ENCODE data around the gene CHMP2A.
A peak's percentile ranks its signal among the peaks of the same experiment; 100 is the strongest.

CHMP2A gene

DNA sequence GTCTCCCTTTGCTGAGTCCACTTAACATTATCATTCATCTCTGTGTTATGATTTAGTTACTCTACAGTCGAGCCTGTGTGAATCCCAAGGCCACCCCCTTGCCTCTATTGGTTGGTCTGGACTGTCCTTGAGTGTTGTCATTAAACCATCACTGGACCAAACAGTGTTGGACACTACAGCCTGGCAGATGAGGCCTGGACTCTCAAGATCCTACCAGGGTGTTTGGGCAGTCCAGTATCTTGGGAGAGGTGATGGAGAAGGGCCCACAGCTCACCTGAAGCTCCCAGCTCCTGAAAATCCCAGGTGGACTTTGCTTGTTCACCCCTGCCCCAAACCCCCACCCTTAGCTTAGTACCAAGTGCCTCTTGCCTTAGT is 3.8 kb downstream of the CHMP2A start:
- H3K27me3 ChIP-seq (ENCODE audit: insufficient read depth, low read length): no peaks in the 10 kb centered on the region
- H3K4me1 ChIP-seq (ENCODE audit: insufficient read depth, low read length): peaks cover 7% of the 10 kb centered on the region; the same call in 1 of the 2 replicates
- no peak overlapping the region for H3K9ac ChIP-seq (ENCODE audit: low read depth, low read length)
- 87% methylated on average over 1 of the region's 1 CpG for WGBS
- no peak overlapping the region for H3K27ac ChIP-seq (ENCODE audit: low read depth, low read length)
- H3K9me3 ChIP-seq (ENCODE audit: insufficient read depth, low read depth, low read length): no peaks in the 10 kb centered on the region
- H3K4me3 ChIP-seq (ENCODE audit: low read length): no peak overlapping the region
- peaks cover 69% of the 10 kb centered on the region for H3K36me3 ChIP-seq (ENCODE audit: insufficient read depth, low read length)

DNA sequence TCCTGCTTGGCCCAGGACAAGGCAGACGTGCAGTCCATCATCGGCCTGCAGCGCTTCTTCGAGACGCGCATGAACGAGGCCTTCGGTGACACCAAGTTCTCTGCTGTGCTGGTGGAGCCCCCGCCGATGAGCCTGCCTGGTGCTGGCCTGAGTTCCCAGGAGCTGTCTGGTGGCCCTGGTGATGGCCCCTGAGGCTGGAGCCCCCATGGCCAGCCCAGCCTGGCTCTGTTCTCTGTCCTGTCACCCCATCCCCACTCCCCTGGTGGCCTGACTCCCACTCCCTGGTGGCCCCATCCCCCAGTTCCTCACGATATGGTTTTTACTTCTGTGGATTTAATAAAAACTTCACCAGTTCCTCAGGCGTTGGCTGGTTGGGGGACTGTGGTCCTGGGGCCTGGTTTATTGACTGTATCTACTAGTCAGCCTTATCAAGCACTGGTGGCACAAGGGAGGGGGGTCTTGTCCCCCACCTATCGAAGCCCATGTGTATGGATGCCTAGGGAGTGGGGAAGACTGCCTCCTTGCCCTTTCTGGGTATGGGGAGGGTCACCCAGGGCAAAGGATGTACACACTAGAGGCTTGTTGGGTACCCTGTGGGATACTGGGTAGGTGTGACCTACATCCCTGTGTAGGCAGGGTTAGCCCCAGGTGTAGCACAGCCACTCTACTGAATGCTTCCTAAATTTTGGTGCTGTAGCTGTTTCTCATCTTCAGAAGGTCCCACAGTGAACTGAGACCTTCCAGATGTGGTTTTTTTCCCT is 4.4 kb downstream of the CHMP2A start:
- H3K9me3 ChIP-seq (ENCODE audit: insufficient read depth, low read depth, low read length): no peaks in the 10 kb centered on the region
- H3K4me1 ChIP-seq (ENCODE audit: insufficient read depth, low read length): peaks cover 7% of the 10 kb centered on the region; the same call in 1 of the 2 replicates
- no peak overlapping the region for H3K4me3 ChIP-seq (ENCODE audit: low read length)
- H3K36me3 ChIP-seq (ENCODE audit: insufficient read depth, low read length): peaks cover 72% of the 10 kb centered on the region
- 96% methylated on average over 13 of the region's 13 CpGs for WGBS
- no peaks in the 10 kb centered on the region for H3K27me3 ChIP-seq (ENCODE audit: insufficient read depth, low read length)
- no peak overlapping the region for H3K27ac ChIP-seq (ENCODE audit: low read depth, low read length)
- no peak overlapping the region for H3K9ac ChIP-seq (ENCODE audit: low read depth, low read length)

DNA sequence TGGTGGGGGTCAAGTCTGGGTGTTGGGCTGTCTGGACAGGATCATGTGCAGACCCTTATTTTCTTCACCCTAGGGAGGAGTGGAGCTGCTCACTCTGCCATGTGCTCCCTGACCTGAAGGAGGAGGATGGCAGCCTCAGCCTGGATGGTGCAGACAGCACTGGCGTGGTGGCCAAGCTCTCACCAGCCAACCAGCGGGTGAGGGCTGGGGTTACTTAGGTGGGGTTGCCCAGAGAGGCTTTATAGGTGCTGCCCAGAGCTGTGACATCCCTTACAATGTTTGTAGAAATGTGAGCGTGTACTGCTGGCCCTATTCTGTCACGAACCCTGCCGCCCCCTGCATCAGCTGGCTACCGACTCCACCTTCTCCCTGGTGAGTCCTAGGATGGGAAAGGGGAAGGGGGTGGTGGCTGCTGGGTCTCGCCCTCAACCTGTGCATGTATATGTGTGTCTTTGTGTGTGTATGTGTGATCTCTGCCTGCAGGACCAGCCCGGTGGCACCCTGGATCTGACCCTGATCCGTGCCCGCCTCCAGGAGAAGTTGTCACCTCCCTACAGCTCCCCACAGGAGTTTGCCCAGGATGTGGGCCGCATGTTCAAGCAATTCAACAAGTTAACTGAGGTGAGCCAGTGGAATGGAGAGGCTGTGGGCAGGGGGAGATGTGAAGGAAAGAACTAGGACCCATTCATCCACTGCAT is 5.1 kb downstream of the CHMP2A start:
- no peak overlapping the region for H3K9ac ChIP-seq (ENCODE audit: low read depth, low read length)
- peaks cover 74% of the 10 kb centered on the region for H3K36me3 ChIP-seq (ENCODE audit: insufficient read depth, low read length)
- H3K4me3 ChIP-seq (ENCODE audit: low read length): no peak overlapping the region
- WGBS: 96% methylated on average over 11 of the region's 11 CpGs
- no peaks in the 10 kb centered on the region for H3K27me3 ChIP-seq (ENCODE audit: insufficient read depth, low read length)
- H3K4me1 ChIP-seq (ENCODE audit: insufficient read depth, low read length): peaks cover 7% of the 10 kb centered on the region; the same call in 1 of the 2 replicates
- H3K9me3 ChIP-seq (ENCODE audit: insufficient read depth, low read depth, low read length): no peaks in the 10 kb centered on the region
- H3K27ac ChIP-seq (ENCODE audit: low read depth, low read length): no peak overlapping the region

DNA sequence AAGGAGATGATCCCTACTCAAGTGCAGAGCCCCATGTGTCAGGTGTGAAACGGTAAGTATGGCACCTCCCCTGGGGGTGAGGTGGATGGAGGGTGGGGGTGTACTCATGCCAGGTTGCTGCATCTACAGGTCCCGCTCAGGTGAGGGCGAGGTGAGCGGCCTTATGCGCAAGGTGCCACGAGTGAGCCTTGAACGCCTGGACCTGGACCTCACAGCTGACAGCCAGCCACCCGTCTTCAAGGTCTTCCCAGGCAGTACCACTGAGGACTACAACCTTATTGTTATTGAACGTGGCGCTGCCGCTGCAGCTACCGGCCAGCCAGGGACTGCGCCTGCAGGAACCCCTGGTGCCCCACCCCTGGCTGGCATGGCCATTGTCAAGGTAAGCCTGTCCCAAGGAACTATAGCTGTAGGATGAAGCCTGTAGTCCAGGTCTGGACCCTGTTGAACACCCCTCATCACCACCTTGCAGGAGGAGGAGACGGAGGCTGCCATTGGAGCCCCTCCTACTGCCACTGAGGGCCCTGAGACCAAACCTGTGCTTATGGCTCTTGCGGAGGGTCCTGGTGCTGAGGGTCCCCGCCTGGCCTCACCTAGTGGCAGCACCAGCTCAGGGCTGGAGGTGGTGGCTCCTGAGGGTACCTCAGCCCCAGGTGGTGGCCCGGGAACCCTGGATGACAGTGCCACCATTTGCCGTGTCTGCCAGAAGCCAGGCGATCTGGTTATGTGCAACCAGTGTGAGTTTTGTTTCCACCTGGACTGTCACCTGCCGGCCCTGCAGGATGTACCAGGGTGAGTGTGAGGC is 5.8 kb downstream of the CHMP2A start:
- Histone ChIP-seq H3K4me3 (ENCODE audit: low read length) (no peak overlapping the region), H3K4me1 (ENCODE audit: insufficient read depth, low read length) (peaks cover 7% of the 10 kb centered on the region; the same call in 1 of the 2 replicates), H3K9me3 (ENCODE audit: insufficient read depth, low read depth, low read length) (no peaks in the 10 kb centered on the region), H3K9ac (ENCODE audit: low read depth, low read length) (no peak overlapping the region), H3K36me3 (ENCODE audit: insufficient read depth, low read length) (peaks cover 74% of the 10 kb centered on the region), H3K27me3 (ENCODE audit: insufficient read depth, low read length) (no peaks in the 10 kb centered on the region), H3K27ac (ENCODE audit: low read depth, low read length) (no peak overlapping the region)
- WGBS: 97% methylated on average over 20 of the region's 20 CpGs

DNA sequence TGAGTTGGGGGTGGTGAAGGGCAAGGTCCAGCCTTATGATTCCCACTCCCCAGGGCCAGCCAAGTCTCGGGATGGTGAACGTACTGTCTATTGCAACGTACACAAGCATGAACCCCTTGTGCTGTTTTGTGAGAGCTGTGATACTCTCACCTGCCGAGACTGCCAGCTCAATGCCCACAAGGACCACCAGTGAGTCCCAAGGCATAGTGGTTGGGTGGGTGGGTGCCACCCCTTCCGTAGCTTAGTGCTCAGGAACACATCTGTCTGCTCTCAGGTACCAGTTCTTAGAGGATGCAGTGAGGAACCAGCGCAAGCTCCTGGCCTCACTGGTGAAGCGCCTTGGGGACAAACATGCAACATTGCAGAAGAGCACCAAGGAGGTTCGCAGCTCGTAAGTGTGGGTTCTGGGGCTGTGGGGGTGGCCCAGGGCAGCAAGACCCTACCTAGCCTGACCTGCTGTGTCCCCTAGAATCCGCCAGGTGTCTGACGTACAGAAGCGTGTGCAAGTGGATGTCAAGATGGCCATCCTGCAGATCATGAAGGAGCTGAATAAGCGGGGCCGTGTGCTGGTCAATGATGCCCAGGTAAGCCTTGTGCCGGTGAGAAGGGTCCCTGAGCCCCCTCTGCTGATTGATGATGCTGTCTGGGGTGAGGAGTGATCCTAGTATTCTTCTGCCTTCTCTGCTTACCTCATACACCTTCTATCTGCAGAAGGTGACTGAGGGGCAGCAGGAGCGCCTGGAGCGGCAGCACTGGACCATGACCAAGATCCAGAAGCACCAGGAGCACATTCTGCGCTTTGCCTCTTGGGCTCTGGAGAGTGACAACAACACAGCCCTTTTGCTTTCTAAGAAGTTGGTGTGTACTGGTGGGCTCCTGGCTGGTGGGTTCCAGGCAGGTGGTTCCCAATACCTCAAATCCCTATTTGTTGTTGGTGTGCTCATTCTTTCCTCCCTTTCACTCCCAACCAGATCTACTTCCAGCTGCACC is 7.3 kb downstream of the CHMP2A start:
- Histone ChIP-seq H3K27ac (ENCODE audit: low read depth, low read length) (no peak overlapping the region), H3K9me3 (ENCODE audit: insufficient read depth, low read depth, low read length) (no peaks in the 10 kb centered on the region), H3K27me3 (ENCODE audit: insufficient read depth, low read length) (peaks cover 2% of the 10 kb centered on the region), H3K36me3 (ENCODE audit: insufficient read depth, low read length) (peaks cover 71% of the 10 kb centered on the region), H3K9ac (ENCODE audit: low read depth, low read length) (no peak overlapping the region), H3K4me3 (ENCODE audit: low read length) (no peak overlapping the region), H3K4me1 (ENCODE audit: insufficient read depth, low read length) (peaks cover 7% of the 10 kb centered on the region; the same call in 1 of the 2 replicates)
- 96% methylated on average over 18 of the region's 18 CpGs for whole genome bisulfite sequencing

DNA sequence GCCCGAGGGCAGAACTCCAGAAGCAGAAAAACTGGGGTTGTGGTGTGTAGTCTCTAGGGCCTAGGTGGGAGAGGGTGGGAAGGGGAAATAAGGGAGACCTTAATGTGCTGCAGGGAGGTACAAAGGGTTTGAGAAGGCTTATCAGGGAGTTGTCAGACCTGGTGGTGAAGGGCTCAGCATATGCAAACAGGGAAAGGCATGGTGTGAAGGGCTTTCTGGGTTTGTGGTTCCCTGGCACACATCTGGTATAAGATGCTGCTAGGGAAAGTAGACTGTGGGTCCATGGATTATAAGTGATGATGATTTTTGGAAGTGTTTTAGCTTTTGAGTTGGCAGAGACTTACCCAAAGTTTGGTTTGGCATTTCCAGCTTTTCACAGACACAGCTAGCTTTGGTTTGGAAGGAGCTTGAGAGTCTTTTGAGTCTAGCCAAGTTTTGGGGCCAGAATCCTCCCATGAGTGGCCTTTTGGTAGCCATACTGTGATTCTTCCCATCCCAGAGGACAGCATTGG is 8.8 kb downstream of the CHMP2A start:
- 34% methylated on average over 1 of the region's 1 CpG for WGBS
- no peaks in the 10 kb centered on the region for H3K9me3 ChIP-seq (ENCODE audit: insufficient read depth, low read depth, low read length)
- peaks cover 57% of the 10 kb centered on the region for H3K36me3 ChIP-seq (ENCODE audit: insufficient read depth, low read length)
- peaks cover 13% of the 10 kb centered on the region for H3K27me3 ChIP-seq (ENCODE audit: insufficient read depth, low read length)
- H3K4me3 ChIP-seq (ENCODE audit: low read length): peak overlapping the region; percentile 100
- peaks cover 7% of the 10 kb centered on the region; the same call in 1 of the 2 replicates for H3K4me1 ChIP-seq (ENCODE audit: insufficient read depth, low read length)
- peak overlapping the region; percentile 98 for H3K9ac ChIP-seq (ENCODE audit: low read depth, low read length)
- no peak overlapping the region for H3K27ac ChIP-seq (ENCODE audit: low read depth, low read length)

DNA sequence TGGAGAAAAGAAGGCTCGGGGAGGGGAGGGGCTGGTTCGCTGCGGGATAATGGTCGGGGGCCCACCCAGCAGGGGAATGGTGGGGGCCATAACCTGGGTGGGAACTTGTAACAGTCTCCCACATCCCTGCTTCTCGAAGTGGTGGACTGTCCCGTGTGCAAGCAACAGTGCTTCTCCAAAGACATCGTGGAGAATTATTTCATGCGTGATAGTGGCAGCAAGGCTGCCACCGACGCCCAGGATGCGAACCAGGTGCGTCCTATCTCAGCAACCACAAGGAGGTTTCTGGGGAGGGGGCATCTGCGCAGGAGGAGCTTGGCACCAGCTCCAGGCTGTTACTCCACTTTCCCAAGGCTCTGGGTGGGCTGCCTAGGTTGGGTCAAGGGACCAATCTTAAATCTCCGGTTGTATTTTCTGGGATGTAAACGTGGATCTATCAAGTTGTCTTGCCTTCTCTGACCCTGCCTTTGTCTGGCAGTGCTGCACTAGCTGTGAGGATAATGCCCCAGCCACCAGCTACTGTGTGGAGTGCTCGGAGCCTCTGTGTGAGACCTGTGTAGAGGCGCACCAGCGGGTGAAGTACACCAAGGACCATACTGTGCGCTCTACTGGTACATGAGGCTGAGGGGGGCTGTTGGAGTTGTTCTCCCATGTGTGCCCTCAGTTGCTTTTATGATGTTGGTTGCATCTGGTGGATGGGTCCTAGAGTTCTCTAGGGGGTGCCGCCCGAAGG is 9.5 kb downstream of the CHMP2A start:
- peak overlapping the region; percentile 77; the same call in 1 of the 2 replicates for H3K27ac ChIP-seq (ENCODE audit: low read depth, low read length)
- 10% methylated on average over 21 of the region's 21 CpGs for WGBS
- peaks cover 51% of the 10 kb centered on the region for H3K36me3 ChIP-seq (ENCODE audit: insufficient read depth, low read length)

DNA sequence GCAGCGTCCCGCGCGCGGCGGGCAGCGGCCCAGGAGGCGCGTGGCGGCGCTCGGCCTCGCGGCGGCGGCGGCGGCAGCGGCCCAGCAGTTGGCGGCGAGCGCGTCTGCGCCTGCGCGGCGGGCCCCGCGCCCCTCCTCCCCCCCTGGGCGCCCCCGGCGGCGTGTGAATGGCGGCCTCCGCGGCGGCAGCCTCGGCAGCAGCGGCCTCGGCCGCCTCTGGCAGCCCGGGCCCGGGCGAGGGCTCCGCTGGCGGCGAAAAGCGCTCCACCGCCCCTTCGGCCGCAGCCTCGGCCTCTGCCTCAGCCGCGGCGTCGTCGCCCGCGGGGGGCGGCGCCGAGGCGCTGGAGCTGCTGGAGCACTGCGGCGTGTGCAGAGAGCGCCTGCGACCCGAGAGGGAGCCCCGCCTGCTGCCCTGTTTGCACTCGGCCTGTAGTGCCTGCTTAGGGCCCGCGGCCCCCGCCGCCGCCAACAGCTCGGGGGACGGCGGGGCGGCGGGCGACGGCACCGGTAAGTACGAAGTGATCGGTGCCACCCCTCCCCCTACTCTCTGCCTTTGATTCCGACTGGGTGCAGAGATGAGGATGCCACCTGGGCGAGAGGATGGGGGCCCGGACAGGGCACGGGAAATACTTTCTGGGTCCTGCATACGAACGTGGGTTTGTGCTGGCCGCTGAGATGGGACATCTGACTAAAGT is 10.2 kb downstream of the CHMP2A start:
- Histone ChIP-seq H3K9ac (ENCODE audit: low read depth, low read length) (peak overlapping the region; percentile 98), H3K36me3 (ENCODE audit: insufficient read depth, low read length) (peaks cover 44% of the 10 kb centered on the region), H3K27me3 (ENCODE audit: insufficient read depth, low read length) (peaks cover 18% of the 10 kb centered on the region), H3K9me3 (ENCODE audit: insufficient read depth, low read depth, low read length) (no peaks in the 10 kb centered on the region), H3K4me3 (ENCODE audit: low read length) (peak overlapping the region; percentile 100), H3K27ac (ENCODE audit: low read depth, low read length) (peak overlapping the region; percentile 97), H3K4me1 (ENCODE audit: insufficient read depth, low read length) (peaks cover 7% of the 10 kb centered on the region; the same call in 1 of the 2 replicates)
- WGBS: under 1% methylated on average over 92 of the region's 92 CpGs

More for the DNA sequence above, 9.5 kb downstream of the CHMP2A start:
- Histone ChIP-seq H3K4me1 (ENCODE audit: insufficient read depth, low read length) (peaks cover 7% of the 10 kb centered on the region; the same call in 1 of the 2 replicates), H3K4me3 (ENCODE audit: low read length) (peak overlapping the region; percentile 100), H3K9ac (ENCODE audit: low read depth, low read length) (peak overlapping the region; percentile 98), H3K9me3 (ENCODE audit: insufficient read depth, low read depth, low read length) (no peaks in the 10 kb centered on the region), H3K27me3 (ENCODE audit: insufficient read depth, low read length) (peaks cover 15% of the 10 kb centered on the region)

DNA sequence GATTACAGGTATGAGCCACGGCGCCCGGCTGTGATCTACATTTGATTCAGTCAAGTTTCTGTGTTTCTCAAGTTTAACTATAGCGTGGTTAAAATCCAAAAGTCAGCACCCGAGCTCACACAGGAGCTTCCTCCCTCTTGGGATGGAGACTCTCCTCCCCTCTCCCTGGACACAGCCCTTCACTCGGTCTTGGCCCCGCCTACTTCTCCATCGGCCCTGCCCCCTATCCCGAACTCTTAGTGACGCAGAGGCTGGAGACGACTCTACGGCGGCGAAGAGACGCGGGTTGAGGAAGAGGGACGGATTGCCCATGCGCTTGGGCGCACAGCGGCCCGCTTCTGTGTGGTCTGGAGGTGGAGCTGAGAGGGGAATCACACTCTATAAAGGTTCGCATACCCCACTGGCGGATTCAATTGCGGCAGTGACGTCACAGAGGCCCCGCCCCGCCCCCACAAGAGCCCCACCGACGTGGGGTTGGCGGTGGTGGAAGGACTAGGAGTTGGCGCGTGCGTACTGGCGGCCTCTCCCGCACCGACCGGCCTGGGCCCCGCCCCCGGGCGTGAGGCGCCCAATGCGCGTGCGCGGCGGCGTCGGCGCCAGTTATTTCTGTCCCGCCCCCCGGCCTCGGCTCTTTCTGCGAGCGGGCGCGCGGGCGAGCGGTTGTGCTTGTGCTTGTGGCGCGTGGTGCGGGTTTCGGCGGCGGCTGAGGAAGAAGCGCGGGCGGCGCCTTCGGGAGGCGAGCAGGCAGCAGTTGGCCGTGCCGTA is 10.9 kb downstream of the CHMP2A start, which contains the start of gene TRIM28:
Gene TRIM28 (plus strand): TSS at position 239 of the 765 bp plus-strand sequence. CDS start 694 bp downstream, outside the sequence.
- Histone ChIP-seq H3K4me1 (ENCODE audit: insufficient read depth, low read length) (peaks cover 7% of the 10 kb centered on the region; the same call in 1 of the 2 replicates), H3K36me3 (ENCODE audit: insufficient read depth, low read length) (peaks cover 36% of the 10 kb centered on the region), H3K27ac (ENCODE audit: low read depth, low read length) (peak within 1 kb of the TSS; percentile 97), H3K27me3 (ENCODE audit: insufficient read depth, low read length) (peaks cover 25% of the 10 kb centered on the region), H3K9me3 (ENCODE audit: insufficient read depth, low read depth, low read length) (no peaks in the 10 kb centered on the region), H3K9ac (ENCODE audit: low read depth, low read length) (peak within 1 kb of the TSS; percentile 98), H3K4me3 (ENCODE audit: low read length) (peak within 1 kb of the TSS; percentile 100)
- WGBS: under 1% methylated on average over 73 of the region's 73 CpGs
